ENCODE measurements around the gene C13orf46. TPM values are rescaled to one million over a fixed set of nuclear protein-coding genes. Genes with fewer than 3 reads are reported as not detected.

The C13orf46 gene
- total RNA-seq, 3 donors from 2014 or later, result 0.16 to 0.73 (median 0.66) TPM

DNA sequence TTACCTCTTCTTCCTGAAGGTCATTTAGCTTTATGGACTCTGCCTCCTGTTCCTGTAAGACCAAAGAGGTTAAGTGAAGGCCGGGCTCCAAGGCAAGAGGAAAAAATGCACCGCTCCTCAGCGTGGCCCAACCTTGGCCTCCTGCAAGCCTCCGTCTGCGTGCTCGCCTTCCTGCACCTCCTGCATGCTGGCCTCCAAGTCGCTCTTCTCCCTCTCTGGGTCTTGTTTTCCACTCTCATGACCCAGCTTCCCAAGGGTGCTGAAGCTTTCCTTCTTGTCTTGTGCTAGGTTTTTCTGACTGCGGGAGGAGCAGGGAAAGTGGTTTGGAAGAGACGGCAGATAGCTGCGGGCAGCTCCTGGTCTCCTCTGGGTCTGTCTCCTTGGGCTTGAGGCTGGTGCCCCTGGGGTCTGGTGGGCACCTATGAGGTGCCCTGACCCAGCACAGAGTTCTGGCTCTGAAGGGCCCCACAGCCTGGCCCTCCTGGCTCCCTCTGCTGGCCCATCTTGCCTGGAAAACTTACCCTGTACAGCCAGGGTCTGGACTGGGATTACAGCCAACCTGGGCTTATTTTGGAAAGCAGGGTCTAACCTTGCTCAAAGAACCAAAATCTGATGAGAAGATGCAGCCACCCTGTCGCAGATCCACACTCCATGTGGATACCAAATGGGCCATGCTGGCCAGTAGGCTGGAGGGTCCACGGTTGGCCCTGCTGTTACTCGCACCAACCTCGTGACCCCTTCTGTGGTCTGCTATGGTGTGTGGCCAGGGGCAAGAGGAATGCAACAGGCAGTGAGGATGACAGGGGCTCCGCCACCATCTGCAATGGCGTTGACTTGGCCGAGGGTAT lies 5.2 kb downstream of the C13orf46 start:
- TF ChIP-seq, protein P1, sequence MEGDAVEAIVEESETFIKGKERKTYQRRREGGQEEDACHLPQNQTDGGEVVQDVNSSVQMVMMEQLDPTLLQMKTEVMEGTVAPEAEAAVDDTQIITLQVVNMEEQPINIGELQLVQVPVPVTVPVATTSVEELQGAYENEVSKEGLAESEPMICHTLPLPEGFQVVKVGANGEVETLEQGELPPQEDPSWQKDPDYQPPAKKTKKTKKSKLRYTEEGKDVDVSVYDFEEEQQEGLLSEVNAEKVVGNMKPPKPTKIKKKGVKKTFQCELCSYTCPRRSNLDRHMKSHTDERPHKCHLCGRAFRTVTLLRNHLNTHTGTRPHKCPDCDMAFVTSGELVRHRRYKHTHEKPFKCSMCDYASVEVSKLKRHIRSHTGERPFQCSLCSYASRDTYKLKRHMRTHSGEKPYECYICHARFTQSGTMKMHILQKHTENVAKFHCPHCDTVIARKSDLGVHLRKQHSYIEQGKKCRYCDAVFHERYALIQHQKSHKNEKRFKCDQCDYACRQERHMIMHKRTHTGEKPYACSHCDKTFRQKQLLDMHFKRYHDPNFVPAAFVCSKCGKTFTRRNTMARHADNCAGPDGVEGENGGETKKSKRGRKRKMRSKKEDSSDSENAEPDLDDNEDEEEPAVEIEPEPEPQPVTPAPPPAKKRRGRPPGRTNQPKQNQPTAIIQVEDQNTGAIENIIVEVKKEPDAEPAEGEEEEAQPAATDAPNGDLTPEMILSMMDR (IDR thresholded peaks at IDR 0.05), result no peak
- no peak for TF ChIP-seq POLR2A (IDR thresholded peaks at IDR 0.05)
- TF ChIP-seq POLR2AphosphoS5 (IDR thresholded peaks at IDR 0.05), result no peak
- Histone ChIP-seq H3K4me1 (peaks cover 5 to 12% of the 10 kb centered on the region in 2 donors), H3K27ac (no peak overlapping the region), H3K4me3 (no peak overlapping the region), H3K27me3 (no peaks in the 10 kb centered on the region), H3K9me3 (no peaks in the 10 kb centered on the region), H3K36me3 (no peaks in the 10 kb centered on the region)
- intact Hi-C loops (cut with DNase I; ENCODE audit: low total_unique reads), result no loop called here
- DNase-seq (ENCODE audit: low spot score in 2 of 2), result no peak

DNA sequence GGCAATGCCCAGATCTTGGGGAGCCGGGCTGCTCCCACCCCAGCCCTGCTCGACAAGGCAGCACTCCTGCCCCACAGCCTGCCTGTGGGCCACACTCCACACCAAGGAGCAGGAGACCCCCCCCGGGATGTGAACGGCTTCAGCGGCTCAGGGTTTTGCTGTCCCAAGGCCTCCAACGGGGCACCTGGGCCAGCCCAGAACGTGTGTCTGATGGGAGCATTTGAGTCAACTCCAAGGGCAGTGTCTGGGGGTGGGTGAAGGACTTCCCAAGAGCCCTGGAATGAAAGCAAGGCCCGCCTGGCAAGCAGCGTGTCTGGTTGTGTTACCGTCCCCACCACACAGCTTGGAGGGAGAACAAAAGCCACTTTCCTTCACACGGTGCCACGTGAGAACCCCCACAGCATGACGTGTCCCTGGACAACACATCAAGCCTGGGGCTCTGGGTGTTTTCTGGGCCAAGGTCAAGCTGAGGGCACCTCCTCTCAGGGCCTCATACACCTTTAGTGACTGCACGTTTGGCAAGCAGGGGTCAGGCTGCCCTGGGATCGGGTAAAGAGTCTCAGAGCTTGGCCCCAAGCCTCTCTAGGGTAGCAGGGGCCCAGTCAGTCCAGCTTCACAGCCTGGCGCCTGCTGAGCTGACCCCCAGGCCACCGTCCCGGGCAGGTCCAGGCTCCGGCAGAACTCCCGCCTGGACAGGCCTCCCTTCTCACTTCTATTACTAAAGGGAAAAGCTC lies 6.0 kb downstream of the C13orf46 start:
- no peak for DNase-seq (ENCODE audit: low spot score in 2 of 2)
- intact Hi-C loops (cut with DNase I; ENCODE audit: low total_unique reads), result no loop called here

GRCh38 chr13:113967206-113967720 lies 6.6 kb downstream of the C13orf46 start:
- no peak overlapping the region for H3K4me3 ChIP-seq
- no peaks in the 10 kb centered on the region for H3K27me3 ChIP-seq
- intact Hi-C loops (cut with DNase I; ENCODE audit: low total_unique reads), result no loop called here
- DNase-seq (ENCODE audit: low spot score in 2 of 2), result no peak
- no peaks in the 10 kb centered on the region for H3K9me3 ChIP-seq
- H3K27ac ChIP-seq, result no peak overlapping the region
- no peak for TF ChIP-seq POLR2AphosphoS5 (IDR thresholded peaks at IDR 0.05)
- TF ChIP-seq, protein P1 (IDR thresholded peaks at IDR 0.05), result no peak
- TF ChIP-seq POLR2A (IDR thresholded peaks at IDR 0.05), result no peak
- no peaks in the 10 kb centered on the region for H3K36me3 ChIP-seq
- peaks cover 5 to 12% of the 10 kb centered on the region in 2 donors for H3K4me1 ChIP-seq

More for the DNA sequence above, 6.0 kb downstream of the C13orf46 start:
- H3K27me3 ChIP-seq, result no peaks in the 10 kb centered on the region
- peaks cover 5 to 12% of the 10 kb centered on the region in 2 donors for H3K4me1 ChIP-seq
- no peaks in the 10 kb centered on the region for H3K9me3 ChIP-seq
- TF ChIP-seq POLR2A (IDR thresholded peaks at IDR 0.05) (no peak), POLR2AphosphoS5 (IDR thresholded peaks at IDR 0.05) (no peak)
- TF ChIP-seq, protein P1 (IDR thresholded peaks at IDR 0.05), result no peak
- no peak overlapping the region for H3K27ac ChIP-seq
- no peak overlapping the region for H3K4me3 ChIP-seq
- no peaks in the 10 kb centered on the region for H3K36me3 ChIP-seq

DNA sequence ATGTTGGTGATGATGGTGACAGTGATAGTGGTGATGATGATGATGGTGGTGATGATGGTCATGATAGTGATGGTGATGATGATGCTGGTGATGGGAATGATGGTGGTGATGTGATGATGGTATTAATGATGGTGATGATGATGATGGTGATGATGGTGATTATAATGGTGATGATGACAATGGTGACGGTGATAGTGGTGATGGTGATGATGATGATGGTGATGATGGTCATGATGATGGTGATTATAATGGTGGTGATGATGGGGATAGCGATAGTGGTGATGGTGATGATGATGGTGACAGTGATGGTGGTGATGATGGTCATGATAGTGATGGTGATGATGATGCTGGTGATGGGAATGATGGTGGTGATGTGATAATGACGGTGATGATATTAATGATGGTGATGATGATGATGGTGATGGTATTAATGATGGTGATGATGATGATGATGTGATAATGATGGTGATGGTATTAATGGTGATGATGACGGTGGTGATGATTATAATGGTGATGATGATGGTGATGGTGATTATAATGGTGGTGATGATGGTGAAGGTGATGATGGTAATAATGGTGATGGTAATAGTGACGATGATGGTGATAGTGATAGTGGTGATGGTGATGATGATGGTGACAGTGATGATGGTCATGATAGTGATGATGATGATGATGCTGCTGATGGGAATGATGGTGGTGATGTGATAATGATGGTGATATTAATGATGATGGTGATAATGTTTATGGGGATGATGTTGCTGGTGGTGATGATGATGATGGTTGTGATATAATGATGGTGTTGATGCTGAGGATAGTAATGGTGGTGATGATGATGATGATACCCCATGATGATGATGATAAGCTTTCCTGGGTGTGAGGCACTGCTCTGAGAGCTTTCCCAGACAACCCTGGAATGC lies 7.7 kb downstream of the C13orf46 start:
- Histone ChIP-seq H3K4me3 (no peak overlapping the region), H3K27me3 (no peaks in the 10 kb centered on the region), H3K4me1 (peaks cover under 1 to 5% of the 10 kb centered on the region in 2 donors), H3K36me3 (no peaks in the 10 kb centered on the region), H3K27ac (no peak overlapping the region), H3K9me3 (no peaks in the 10 kb centered on the region)
- intact Hi-C loops (cut with DNase I; ENCODE audit: low total_unique reads), result no loop called here
- TF ChIP-seq, protein P1 (IDR thresholded peaks at IDR 0.05), result no peak
- TF ChIP-seq POLR2AphosphoS5 (IDR thresholded peaks at IDR 0.05) (no peak), POLR2A (IDR thresholded peaks at IDR 0.05) (no peak)
- DNase-seq (ENCODE audit: low spot score in 2 of 2), result no peak
